Activated T-helper 1 cell treated with anti-CD3 and anti-CD28 coated beads, Interleukin-2, amount 50 U/mL, for 16 hours (primary cell): ENCODE measurements around the gene CC2D2B.

Experiments
- DNase-seq, 2 donors: peaks; one replicate each; pipeline ENCODE4 v3.0.0-alpha.2; 2020; ENCODE audit warnings: low read depth in 1 of 2, low spot score in 1 of 2

CC2D2B gene

GRCh38 chr10:96073722-96074121 lies 165.9 kb downstream of the CC2D2B start:
- no peak for DNase-seq

- no peak for DNase-seq
Measured at GRCh38 chr10:96074776-96075175, 167.0 kb downstream of the CC2D2B start.

- no peak for DNase-seq
Measured at GRCh38 chr10:96075977-96076376, 168.2 kb downstream of the CC2D2B start.

- no peak for DNase-seq
Measured at GRCh38 chr10:96077156-96077555, 169.4 kb downstream of the CC2D2B start.

GRCh38 chr10:96082153-96082552 lies 174.4 kb downstream of the CC2D2B start:
- DNase-seq = no peak
